ENCODE data around the gene IP6K1. TPM values are rescaled to one million over a fixed set of nuclear protein-coding genes. Genes with fewer than 3 reads are reported as not detected.

The IP6K1 gene
- total and polyA plus RNA-seq, 10 of the 15 experiments (the other 5 are each of a cell fraction or from before 2014, with no cell fraction given): 1.3 to 30.6 (median 18.2) TPM

- TF ChIP-seq CTCF (IDR thresholded peaks at IDR 0.05 in 2 of 3, conservative IDR thresholded peaks at IDR 0.05 in 1 of 3; ENCODE audit: control insufficient read depth in 2 of 3, extremely low read depth in 1 of 3, insufficient read depth in 1 of 3, low read depth in 3 of 3, low read length in 3 of 3) (peak; percentile 88 to 97 (median 93); a peak in 5 of 6 replicates), YY1 (IDR thresholded peaks at IDR 0.05; ENCODE audit: low read depth, low read length) (peak; percentile 72), DPF2 (IDR thresholded peaks at IDR 0.05) (peak; percentile 61; the same call in 1 of the 2 replicates), NBN (IDR thresholded peaks at IDR 0.05) (peak; percentile 60), ZNF592 (IDR thresholded peaks at IDR 0.05) (no peak), CHD1 (IDR thresholded peaks at IDR 0.05; ENCODE audit: low read depth, low read length) (0 out of 2 replicates have a peak, but pooled peaks have one; percentile 31), RCOR1 (conservative IDR thresholded peaks at IDR 0.05; ENCODE audit: low read depth, low read length) (0 out of 2 replicates have a peak, but pooled peaks have one; percentile 45), PRDM15 (CRISPR knock-in tag; IDR thresholded peaks at IDR 0.05) (no peak), SMC3 (IDR thresholded peaks at IDR 0.05; ENCODE audit: borderline replicate concordance, low read length) (peak; percentile 89; the same call in 1 of the 2 replicates), POLR2A (IDR thresholded peaks at IDR 0.05; ENCODE audit: low read depth, low read length) (peak; percentile 39; the same call in 1 of the 2 replicates), MEF2A (IDR thresholded peaks at IDR 0.05; ENCODE audit: insufficient read depth, low read depth, low read length) (no peak), HSF1 (IDR thresholded peaks at IDR 0.05; ENCODE audit: low read depth, low read length) (no peak), STAT1 (conservative IDR thresholded peaks at IDR 0.05) (no peak), SMARCA5 (IDR thresholded peaks at IDR 0.05) (peak; percentile 81; the same call in 1 of the 2 replicates), PKNOX1 (IDR thresholded peaks at IDR 0.05) (0 out of 2 replicates have a peak, but pooled peaks have one; percentile 15), NR2F1 (conservative IDR thresholded peaks at IDR 0.05) (peak; percentile 40), RB1 (IDR thresholded peaks at IDR 0.05; ENCODE audit: borderline replicate concordance) (peak; percentile 92; the same call in 1 of the 2 replicates)
Measured at GRCh38 chr3:49802719-49803464, 16.6 kb upstream of the IP6K1 start, which contains the start of gene INKA1 (continued).
